ENCODE data around the gene YTHDF1. TPM values are rescaled to one million over a fixed set of nuclear protein-coding genes. Genes with fewer than 3 reads are reported as not detected.

Gene YTHDF1
- polyA plus RNA-seq, 2 of the 4 experiments (the other 2 are of a cell fraction), result 31.8 to 37.9 TPM

- Histone ChIP-seq H3K4me3 (no peak overlapping the region), H3K27ac (no peak overlapping the region), H3K9me3 (no peaks in the 10 kb centered on the region), H3K4me2 (no peak overlapping the region), H3K4me1 (no peaks in the 10 kb centered on the region)
- no peak for ATAC-seq
- POLR2A ChIA-PET, result no interaction called here
- FAIRE-seq, result no peak
- no peak for DNase-seq (ENCODE audit: low read depth in 1 of 2, low spot score in 1 of 2)
- TF ChIP-seq JUNB (IDR thresholded peaks at IDR 0.05) (no peak), PHF8 (IDR thresholded peaks at IDR 0.05; ENCODE audit: borderline replicate concordance, low read depth) (no peak), BHLHE40 (IDR thresholded peaks at IDR 0.05; ENCODE audit: low read depth, low read length) (no peak), SREBF2 (IDR thresholded peaks at IDR 0.05) (no peak), RARB (CRISPR knock-in tag; IDR thresholded peaks at IDR 0.05) (no peak), NR3C1 (IDR thresholded peaks at IDR 0.05) (no peak), POLR2AphosphoS2 (conservative IDR thresholded peaks at IDR 0.05; ENCODE audit: low read length) (no peak), ZNF302 (CRISPR knock-in tag; IDR thresholded peaks at IDR 0.05) (no peak), CBX2 (IDR thresholded peaks at IDR 0.05; ENCODE audit: borderline replicate concordance, low read depth) (no peak), CHD2 (IDR thresholded peaks at IDR 0.05; ENCODE audit: low read length, partially characterized antibody) (no peak), GATA3 (IDR thresholded peaks at IDR 0.05; ENCODE audit: borderline replicate concordance) (no peak), ATOH8 (CRISPR knock-in tag; IDR thresholded peaks at IDR 0.05; ENCODE audit: low read depth) (no peak)
- CTCF ChIA-PET, result interaction anchor here (0.5 to 6.3 kb wide), 3 partner anchors 13 to 118 kb away, joined by 3 to 28 read pairs (median 3); no protein-coding TSS in a partner anchor
- 31% methylated on average over 3 of the region's 6 CpGs for WGBS (ENCODE audit: missing lambda C conversion rate)
Measured at GRCh38 chr20:63163171-63163570, 52.8 kb downstream of the YTHDF1 start.

GRCh38 chr20:63162206-63162795, 53.6 kb downstream of the YTHDF1 start:
- H3K4me2 ChIP-seq, result no peak overlapping the region
- CTCF ChIA-PET, result interaction anchor here (1.1 to 6.3 kb wide), 2 partner anchors 14 to 19 kb away, joined by 3 to 28 read pairs; no protein-coding TSS in a partner anchor
- POLR2A ChIA-PET, result no interaction called here
- no peak for DNase-seq (ENCODE audit: low read depth in 1 of 2, low spot score in 1 of 2)
- H3K4me1 ChIP-seq, result no peaks in the 10 kb centered on the region
- no peak for FAIRE-seq
- 52% methylated on average over 19 of the region's 19 CpGs for WGBS (ENCODE audit: missing lambda C conversion rate)
- H3K9me3 ChIP-seq, result no peaks in the 10 kb centered on the region
- no peak overlapping the region for H3K4me3 ChIP-seq
- ATAC-seq, result no peak
- no peak for TF ChIP-seq HEYL (CRISPR knock-in tag; IDR thresholded peaks at IDR 0.05)
- no peak for TF ChIP-seq RFX5 (IDR thresholded peaks at IDR 0.05)
- TF ChIP-seq NPAS2 (CRISPR knock-in tag; IDR thresholded peaks at IDR 0.05; ENCODE audit: borderline replicate concordance), result no peak
- no peak for TF ChIP-seq CTCF (IDR thresholded peaks at IDR 0.05)
- TF ChIP-seq JUNB (IDR thresholded peaks at IDR 0.05), result no peak
- no peak for TF ChIP-seq ZNF302 (CRISPR knock-in tag; IDR thresholded peaks at IDR 0.05)
- no peak for TF ChIP-seq HES2 (IDR thresholded peaks at IDR 0.05)
- TF ChIP-seq RCOR1 (IDR thresholded peaks at IDR 0.05; ENCODE audit: low read depth, low read length), result no peak
- no peak for TF ChIP-seq BHLHE40 (IDR thresholded peaks at IDR 0.05; ENCODE audit: low read depth, low read length)
- no peak for TF ChIP-seq RARB (CRISPR knock-in tag; IDR thresholded peaks at IDR 0.05)
- TF ChIP-seq CBX2 (IDR thresholded peaks at IDR 0.05; ENCODE audit: borderline replicate concordance, low read depth), result no peak
- TF ChIP-seq TFCP2L1 (CRISPR knock-in tag; IDR thresholded peaks at IDR 0.05), result no peak
- no peak for TF ChIP-seq CEBPB (IDR thresholded peaks at IDR 0.05)
- no peak for TF ChIP-seq SREBF2 (IDR thresholded peaks at IDR 0.05)
- no peak for TF ChIP-seq MAFK (IDR thresholded peaks at IDR 0.05; ENCODE audit: partially characterized antibody)
- TF ChIP-seq RNF2 (IDR thresholded peaks at IDR 0.05; ENCODE audit: borderline replicate concordance, low read depth), result no peak
- no peak for TF ChIP-seq PBX3 (IDR thresholded peaks at IDR 0.05)
- no peak for TF ChIP-seq JUN (IDR thresholded peaks at IDR 0.05)
- no peak overlapping the region for H3K27ac ChIP-seq
